HG03442 (cell line): ENCODE results near the gene NARS2.

Source experiments
- ATAC-seq: cut with Tn5 transposase; IDR thresholded peaks from one replicate; pipeline ENCODE4 v1.9.1; 2021; ENCODE audit warnings: mild to moderate bottlenecking, moderate library complexity; ENCODE audit not compliant: unreplicated experiment

NARS2 gene

GRCh38 chr11:78417175-78417887 is 157.3 kb downstream of the NARS2 start, which contains the start of gene GAB2:
Gene GAB2 (minus strand): TSS chr11:78417820. CDS start chr11:78417720, 100 bp downstream.
- ATAC-seq = peak; percentile 10

GRCh38 chr11:78416285-78417174 is 158.1 kb downstream of the NARS2 start:
- ATAC-seq = peak; percentile 43

- no peak for ATAC-seq
Measured at GRCh38 chr11:78415338-78415737, 159.3 kb downstream of the NARS2 start.

- no peak for ATAC-seq
Measured at GRCh38 chr11:78414321-78415051, 160.2 kb downstream of the NARS2 start.

- ATAC-seq = no peak
Measured at GRCh38 chr11:78408619-78409018, 166.0 kb downstream of the NARS2 start.

- ATAC-seq = no peak
Measured at GRCh38 chr11:78406568-78407196, 168.0 kb downstream of the NARS2 start.

- ATAC-seq = no peak
Measured at GRCh38 chr11:78405805-78406204, 168.9 kb downstream of the NARS2 start.

- no peak for ATAC-seq
Measured at GRCh38 chr11:78403781-78404180, 170.9 kb downstream of the NARS2 start.

- no peak for ATAC-seq
Measured at GRCh38 chr11:78402847-78403246, 171.8 kb downstream of the NARS2 start.

GRCh38 chr11:78400702-78401101 is 174.0 kb downstream of the NARS2 start:
- ATAC-seq = no peak

- ATAC-seq = no peak
Measured at GRCh38 chr11:78400116-78400515, 174.5 kb downstream of the NARS2 start.

- ATAC-seq = no peak
Measured at GRCh38 chr11:78399136-78399535, 175.5 kb downstream of the NARS2 start.

GRCh38 chr11:78398715-78399114 is 175.9 kb downstream of the NARS2 start:
- ATAC-seq = no peak

- peak; percentile 94 for ATAC-seq
Measured at GRCh38 chr11:78397398-78397797, 177.3 kb downstream of the NARS2 start.

- no peak for ATAC-seq
Measured at GRCh38 chr11:78395597-78395996, 179.1 kb downstream of the NARS2 start.

- no peak for ATAC-seq
Measured at GRCh38 chr11:78392854-78393253, 181.8 kb downstream of the NARS2 start.

- ATAC-seq = no peak
Measured at GRCh38 chr11:78391424-78391823, 183.2 kb downstream of the NARS2 start.

GRCh38 chr11:78390809-78391208 is 183.9 kb downstream of the NARS2 start:
- ATAC-seq = no peak

GRCh38 chr11:78386215-78386941 is 188.3 kb downstream of the NARS2 start:
- no peak for ATAC-seq
